Prostate gland (tissue), 2 donors: ENCODE results near the gene ORC5.
"Not testable (repeated sequence)": the region's sequence is repeated elsewhere in the genome, so short reads cannot be mapped to it uniquely, and the experiment has no call there.

ENCODE experiments used
- POLR2AphosphoS5 ChIP-seq: sonication (generic); formaldehyde crosslinking; IDR thresholded peaks from one replicate; pipeline ENCODE4 v1.6.1; 2017; ENCODE audit warnings: antibody characterized with exemption
- TF ChIP-seq, protein P1 (sequence below), 4 experiments: fragments of 200-600 bp in 2 of 4; fragments of 450-650 bp in 2 of 4; sonication (generic) in 2 of 4; IDR thresholded peaks; 1 replicate in 3 of 4; 2 replicates in 1 of 4; pipeline ENCODE4 v1.5.1; 2016 to 2019; ENCODE audit warnings: antibody characterized with exemption in 4 of 4, mild to moderate bottlenecking in 2 of 4, moderate library complexity in 2 of 4

DNA sequence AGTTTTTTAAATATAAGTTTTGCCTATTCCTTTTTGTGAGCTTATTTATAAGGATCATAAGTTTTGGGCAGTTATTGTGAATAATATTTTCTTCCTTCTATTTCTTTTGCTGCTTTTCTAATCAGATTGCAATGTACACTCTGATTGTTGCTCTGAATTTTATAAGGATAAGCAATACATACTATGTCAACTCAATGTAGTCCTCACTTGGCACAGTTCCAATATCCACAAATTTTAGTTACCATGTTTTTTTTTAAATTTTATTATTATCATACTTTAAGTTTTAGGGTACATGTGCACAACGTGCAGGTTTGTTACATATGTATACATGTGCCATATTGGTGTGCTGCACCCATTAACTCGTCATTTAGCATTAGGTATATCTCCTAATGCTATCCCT, 27.2 kb upstream of the ORC5 start:
- TF ChIP-seq, protein P1, sequence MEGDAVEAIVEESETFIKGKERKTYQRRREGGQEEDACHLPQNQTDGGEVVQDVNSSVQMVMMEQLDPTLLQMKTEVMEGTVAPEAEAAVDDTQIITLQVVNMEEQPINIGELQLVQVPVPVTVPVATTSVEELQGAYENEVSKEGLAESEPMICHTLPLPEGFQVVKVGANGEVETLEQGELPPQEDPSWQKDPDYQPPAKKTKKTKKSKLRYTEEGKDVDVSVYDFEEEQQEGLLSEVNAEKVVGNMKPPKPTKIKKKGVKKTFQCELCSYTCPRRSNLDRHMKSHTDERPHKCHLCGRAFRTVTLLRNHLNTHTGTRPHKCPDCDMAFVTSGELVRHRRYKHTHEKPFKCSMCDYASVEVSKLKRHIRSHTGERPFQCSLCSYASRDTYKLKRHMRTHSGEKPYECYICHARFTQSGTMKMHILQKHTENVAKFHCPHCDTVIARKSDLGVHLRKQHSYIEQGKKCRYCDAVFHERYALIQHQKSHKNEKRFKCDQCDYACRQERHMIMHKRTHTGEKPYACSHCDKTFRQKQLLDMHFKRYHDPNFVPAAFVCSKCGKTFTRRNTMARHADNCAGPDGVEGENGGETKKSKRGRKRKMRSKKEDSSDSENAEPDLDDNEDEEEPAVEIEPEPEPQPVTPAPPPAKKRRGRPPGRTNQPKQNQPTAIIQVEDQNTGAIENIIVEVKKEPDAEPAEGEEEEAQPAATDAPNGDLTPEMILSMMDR (IDR thresholded peaks at IDR 0.05), result not testable (repeated sequence)
- not testable (repeated sequence) for TF ChIP-seq POLR2AphosphoS5
